ENCODE results near the gene PPP1R1C. TPM values are rescaled to one million over a fixed set of nuclear protein-coding genes. Genes with fewer than 3 reads are reported as not detected.

The PPP1R1C gene
- total RNA-seq, 1 donor from 2014 or later = 2.9 TPM

- Histone ChIP-seq H3K36me3 (no peaks in the 10 kb centered on the region), H3K4me1 (no peaks in the 10 kb centered on the region), H3K27me3 (ENCODE audit: low read depth) (no peaks in the 10 kb centered on the region), H3K27ac (no peak overlapping the region), H3K9me3 (no peaks in the 10 kb centered on the region), H3K4me3 (no peak overlapping the region)
- no peak for DNase-seq
- intact Hi-C loops (cut with DNase I) = no loop called here
- no peak for TF ChIP-seq CTCF (IDR thresholded peaks at IDR 0.05)
- ATAC-seq = no peak
Measured at GRCh38 chr2:182144041-182144775, 158.6 kb downstream of the PPP1R1C start.

- H3K36me3 ChIP-seq = no peaks in the 10 kb centered on the region
- ATAC-seq = no peak
- no peak for TF ChIP-seq CTCF (IDR thresholded peaks at IDR 0.05)
- H3K4me3 ChIP-seq = no peak overlapping the region
- no peaks in the 10 kb centered on the region for H3K4me1 ChIP-seq
- no peak overlapping the region for H3K27ac ChIP-seq
- DNase-seq = no peak
- intact Hi-C loops (cut with DNase I) = no loop called here
- no peaks in the 10 kb centered on the region for H3K9me3 ChIP-seq
- H3K27me3 ChIP-seq (ENCODE audit: low read depth) = no peaks in the 10 kb centered on the region
Measured at GRCh38 chr2:182144776-182145165, 159.1 kb downstream of the PPP1R1C start.

GRCh38 chr2:182148344-182148743 lies 162.7 kb downstream of the PPP1R1C start:
- DNase-seq (no peak), ATAC-seq (no peak)
- no peak for TF ChIP-seq CTCF (IDR thresholded peaks at IDR 0.05)
- H3K9me3 ChIP-seq = no peaks in the 10 kb centered on the region
- H3K4me1 ChIP-seq = no peaks in the 10 kb centered on the region
- no peak overlapping the region for H3K27ac ChIP-seq
- intact Hi-C loops (cut with DNase I) = no loop called here
- no peak overlapping the region for H3K4me3 ChIP-seq
- H3K36me3 ChIP-seq = no peaks in the 10 kb centered on the region
- H3K27me3 ChIP-seq (ENCODE audit: low read depth) = no peaks in the 10 kb centered on the region

DNA sequence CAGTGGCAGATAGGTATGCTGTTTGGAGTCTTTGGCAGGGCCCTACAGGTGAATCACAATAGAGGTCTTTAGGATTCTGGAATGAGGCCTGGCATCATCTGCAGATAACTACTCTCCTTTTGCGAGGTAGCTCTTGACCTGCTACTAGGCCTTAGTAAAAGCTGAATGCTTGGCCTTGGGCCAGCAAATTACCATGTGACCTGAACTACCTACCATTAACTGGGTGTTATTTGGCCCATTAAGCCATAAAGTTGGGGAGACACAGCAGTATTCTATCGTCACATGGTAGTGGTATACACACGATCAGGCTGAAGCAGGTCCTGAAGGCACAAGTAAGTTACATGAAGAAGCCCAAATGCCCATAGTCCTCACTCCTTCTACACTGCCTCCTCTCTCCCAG lies 178.2 kb downstream of the PPP1R1C start:
- DNase-seq (no peak), ATAC-seq (no peak)
- Histone ChIP-seq H3K27me3 (ENCODE audit: low read depth) (no peaks in the 10 kb centered on the region), H3K36me3 (no peaks in the 10 kb centered on the region), H3K4me3 (no peak overlapping the region), H3K27ac (no peak overlapping the region), H3K9me3 (no peaks in the 10 kb centered on the region), H3K4me1 (no peaks in the 10 kb centered on the region)
- intact Hi-C loops (cut with DNase I) = no loop called here
- no peak for TF ChIP-seq CTCF (IDR thresholded peaks at IDR 0.05)

GRCh38 chr2:182164686-182165085 lies 179.0 kb downstream of the PPP1R1C start:
- H3K27ac ChIP-seq = no peak overlapping the region
- H3K4me3 ChIP-seq = no peak overlapping the region
- intact Hi-C loops (cut with DNase I) = no loop called here
- no peaks in the 10 kb centered on the region for H3K4me1 ChIP-seq
- H3K36me3 ChIP-seq = no peaks in the 10 kb centered on the region
- ATAC-seq (no peak), DNase-seq (no peak)
- no peaks in the 10 kb centered on the region for H3K27me3 ChIP-seq (ENCODE audit: low read depth)
- no peak for TF ChIP-seq CTCF (IDR thresholded peaks at IDR 0.05)
- H3K9me3 ChIP-seq = no peaks in the 10 kb centered on the region

All from lower lobe of right lung (tissue), 2 donors.